Activated naive CD4-positive, alpha-beta T cell treated with anti-CD3 and anti-CD28 coated beads, Interleukin-2, amount 50 U/mL, for 72 hours (primary cell): Measurements from ENCODE around the gene COG7. TPM values are rescaled to one million over a fixed set of nuclear protein-coding genes. Genes with fewer than 3 reads are reported as not detected.
"Not testable (repeated sequence)": the region's sequence is repeated elsewhere in the genome, so short reads cannot be mapped to it uniquely, and the experiment has no call there.

Source experiments
- ATAC-seq, 2 donors: fragments of 150-1000 bp; cut with Tn5 transposase; 2 replicates each; pipeline ENCODE4 v1.10.0; 2021; ENCODE audit warnings: mild to moderate bottlenecking in 2 of 2, moderate library complexity in 2 of 2
- DNase-seq, 2 donors: peaks; one replicate each; pipeline ENCODE4 v3.0.0; 2021 to 2022; ENCODE audit warnings: low spot score in 2 of 2
- H3K27ac Mint-ChIP-seq, 2 donors: one replicate each; pipeline ENCODE4 v1.8.0; 2022; ENCODE audit warnings: mild to moderate bottlenecking in 2 of 2, mixed read lengths in 2 of 2
- H3K36me3 Mint-ChIP-seq, 2 donors: one replicate each; pipeline ENCODE4 v1.8.0; 2022; ENCODE audit warnings: mixed read lengths in 2 of 2
- H3K9me3 Mint-ChIP-seq, 2 donors: one replicate each; pipeline ENCODE4 v1.8.0; 2022; ENCODE audit warnings: mixed read lengths in 2 of 2
- total RNA-seq, 2 donors: library from RNA; stranded (reverse); gene quantifications; one replicate each; pipeline ENCODE4 v1.2.3, GENCODE V29; 2022

The COG7 gene
- total RNA-seq, 2 donors from 2014 or later, result 24.4 to 30.1 TPM

- Mint-ChIP-seq H3K27ac (no peak overlapping the region), H3K9me3 (no peaks in the 10 kb centered on the region), H3K36me3 (peaks cover 0 to 8% of the 10 kb centered on the region in 2 donors)
- DNase-seq (no peak), ATAC-seq (no peak)
Observed at GRCh38 chr16:23406024-23406423, 47.0 kb downstream of the COG7 start.

- no peak for ATAC-seq
- H3K27ac Mint-ChIP-seq, result no peak overlapping the region
Observed at GRCh38 chr16:23403547-23403946, 49.4 kb downstream of the COG7 start.

GRCh38 chr16:23402100-23402499, 50.9 kb downstream of the COG7 start:
- peaks cover 0 to 7% of the 10 kb centered on the region in 2 donors for H3K36me3 Mint-ChIP-seq
- ATAC-seq, result no peak
- DNase-seq, result no peak
- no peak overlapping the region for H3K27ac Mint-ChIP-seq
- no peaks in the 10 kb centered on the region for H3K9me3 Mint-ChIP-seq

More at GRCh38 chr16:23403547-23403946, 49.4 kb downstream of the COG7 start:
- no peak for DNase-seq
- Mint-ChIP-seq H3K36me3 (peaks cover 0 to 7% of the 10 kb centered on the region in 2 donors), H3K9me3 (no peaks in the 10 kb centered on the region)

- no peaks in the 10 kb centered on the region for H3K9me3 Mint-ChIP-seq
- no peak overlapping the region for H3K27ac Mint-ChIP-seq
- no peak for ATAC-seq
- peaks cover 0 to 7% of the 10 kb centered on the region in 2 donors for H3K36me3 Mint-ChIP-seq
- no peak for DNase-seq
Observed at GRCh38 chr16:23401139-23401538, 51.9 kb downstream of the COG7 start.

GRCh38 chr16:23400447-23400846, 52.5 kb downstream of the COG7 start:
- not testable (repeated sequence) for DNase-seq, ATAC-seq, H3K9me3 Mint-ChIP-seq, H3K36me3 Mint-ChIP-seq, H3K27ac Mint-ChIP-seq

- ATAC-seq (no peak), DNase-seq (no peak)
- peaks cover 0 to 7% of the 10 kb centered on the region in 2 donors for H3K36me3 Mint-ChIP-seq
- no peaks in the 10 kb centered on the region for H3K9me3 Mint-ChIP-seq
- H3K27ac Mint-ChIP-seq, result peak overlapping the region in 1 of 2 donors; percentile 53
Observed at GRCh38 chr16:23398987-23399805, 53.8 kb downstream of the COG7 start.

- no peak for DNase-seq
- peak overlapping the region in 1 of 2 donors; percentile 57 for H3K27ac Mint-ChIP-seq
- ATAC-seq, result no peak
- H3K9me3 Mint-ChIP-seq, result no peaks in the 10 kb centered on the region
- H3K36me3 Mint-ChIP-seq, result peaks cover 0 to 7% of the 10 kb centered on the region in 2 donors
Observed at GRCh38 chr16:23397464-23397863, 55.5 kb downstream of the COG7 start.

- H3K27ac Mint-ChIP-seq, result peak overlapping the region in 1 of 2 donors; percentile 67
- H3K9me3 Mint-ChIP-seq, result no peaks in the 10 kb centered on the region
- peaks cover 0 to 7% of the 10 kb centered on the region in 2 donors for H3K36me3 Mint-ChIP-seq
- DNase-seq, result no peak
- no peak for ATAC-seq
Observed at GRCh38 chr16:23395732-23396131, 57.3 kb downstream of the COG7 start.

GRCh38 chr16:23394141-23394831, 58.7 kb downstream of the COG7 start:
- no peak for ATAC-seq
- no peaks in the 10 kb centered on the region for H3K9me3 Mint-ChIP-seq
- H3K27ac Mint-ChIP-seq, result no peak overlapping the region
- no peak for DNase-seq
- H3K36me3 Mint-ChIP-seq, result peaks cover 0 to 3% of the 10 kb centered on the region in 2 donors

- DNase-seq (no peak), ATAC-seq (no peak)
- Mint-ChIP-seq H3K9me3 (no peaks in the 10 kb centered on the region), H3K36me3 (peaks cover 0 to 4% of the 10 kb centered on the region in 2 donors), H3K27ac (no peak overlapping the region)
Observed at GRCh38 chr16:23392223-23392600, 60.8 kb downstream of the COG7 start.

GRCh38 chr16:23391381-23392222, 61.4 kb downstream of the COG7 start:
- ATAC-seq (no peak), DNase-seq (no peak)
- no peaks in the 10 kb centered on the region for H3K9me3 Mint-ChIP-seq
- peaks cover 0 to 4% of the 10 kb centered on the region in 2 donors for H3K36me3 Mint-ChIP-seq
- no peak overlapping the region for H3K27ac Mint-ChIP-seq

- not testable (repeated sequence) for H3K9me3 Mint-ChIP-seq, DNase-seq, H3K27ac Mint-ChIP-seq, ATAC-seq, H3K36me3 Mint-ChIP-seq
Observed at GRCh38 chr16:23389936-23390335, 63.1 kb downstream of the COG7 start.

GRCh38 chr16:23389201-23389600, 63.8 kb downstream of the COG7 start:
- peaks cover 0 to 4% of the 10 kb centered on the region in 2 donors for H3K36me3 Mint-ChIP-seq
- no peaks in the 10 kb centered on the region for H3K9me3 Mint-ChIP-seq
- no peak for DNase-seq
- H3K27ac Mint-ChIP-seq, result no peak overlapping the region
- ATAC-seq, result no peak

- Mint-ChIP-seq H3K9me3 (no peaks in the 10 kb centered on the region), H3K36me3 (peaks cover 0 to 4% of the 10 kb centered on the region in 2 donors), H3K27ac (peak overlapping the region in 1 of 2 donors; percentile 32)
- no peak for ATAC-seq
- no peak for DNase-seq
Observed at GRCh38 chr16:23388786-23389185, 64.2 kb downstream of the COG7 start.

GRCh38 chr16:23387666-23388065, 65.3 kb downstream of the COG7 start:
- ATAC-seq, result no peak
- Mint-ChIP-seq H3K36me3 (peaks cover 0 to 4% of the 10 kb centered on the region in 2 donors), H3K27ac (no peak overlapping the region), H3K9me3 (no peaks in the 10 kb centered on the region)
- no peak for DNase-seq

GRCh38 chr16:23385441-23385840, 67.5 kb downstream of the COG7 start:
- no peak for DNase-seq
- ATAC-seq, result no peak

GRCh38 chr16:23384878-23385277, 68.1 kb downstream of the COG7 start:
- no peaks in the 10 kb centered on the region for H3K9me3 Mint-ChIP-seq
- H3K27ac Mint-ChIP-seq, result no peak overlapping the region
- H3K36me3 Mint-ChIP-seq, result peaks cover 0 to 4% of the 10 kb centered on the region in 2 donors
- DNase-seq, result no peak
- no peak for ATAC-seq

More at GRCh38 chr16:23385441-23385840, 67.5 kb downstream of the COG7 start:
- Mint-ChIP-seq H3K9me3 (no peaks in the 10 kb centered on the region), H3K36me3 (peaks cover 0 to 4% of the 10 kb centered on the region in 2 donors), H3K27ac (no peak overlapping the region)
